ENCODE data around the gene MAPK10.

The MAPK10 gene

DNA sequence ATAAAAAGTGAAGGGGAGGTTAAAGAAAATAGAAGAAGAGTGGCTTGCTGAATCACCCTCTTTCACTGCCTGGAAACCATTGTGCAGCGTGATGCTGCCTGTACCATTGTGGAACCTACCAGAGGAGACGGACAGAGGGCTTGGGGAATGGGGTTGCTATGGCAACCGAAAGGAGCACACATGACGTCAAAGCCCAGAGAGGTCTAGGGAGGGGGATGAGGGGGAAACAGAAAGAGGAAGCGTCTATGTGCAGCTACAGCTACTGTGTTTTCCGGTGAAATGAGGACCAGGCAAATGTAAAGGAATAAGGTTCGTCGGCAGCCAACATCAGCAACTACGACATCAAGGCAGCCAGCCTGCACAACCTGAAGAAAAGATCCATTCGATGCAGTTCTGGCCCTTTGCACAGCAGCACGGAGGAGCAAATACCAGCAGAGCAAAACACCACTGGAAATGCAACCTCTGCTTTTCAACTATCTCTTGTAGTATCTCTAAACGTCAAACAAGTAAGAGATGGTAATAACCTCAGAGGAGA, at the start of gene MAPK10:
Gene MAPK10, minus strand, starts transcription at position 110 of the 535 bp plus-strand sequence.
- peak; percentile 42 for DNase-seq (ENCODE audit: low spot score)

GRCh38 chr4:86403575-86403974, 43.7 kb upstream of the MAPK10 start:
- DNase-seq (ENCODE audit: low spot score) = no peak

GRCh38 chr4:86401826-86402225, 42.0 kb upstream of the MAPK10 start:
- no peak for DNase-seq (ENCODE audit: low spot score)

- DNase-seq (ENCODE audit: low spot score) = no peak
These were observed 40.4 kb upstream of the MAPK10 start for GRCh38 chr4:86400216-86400615.

DNA sequence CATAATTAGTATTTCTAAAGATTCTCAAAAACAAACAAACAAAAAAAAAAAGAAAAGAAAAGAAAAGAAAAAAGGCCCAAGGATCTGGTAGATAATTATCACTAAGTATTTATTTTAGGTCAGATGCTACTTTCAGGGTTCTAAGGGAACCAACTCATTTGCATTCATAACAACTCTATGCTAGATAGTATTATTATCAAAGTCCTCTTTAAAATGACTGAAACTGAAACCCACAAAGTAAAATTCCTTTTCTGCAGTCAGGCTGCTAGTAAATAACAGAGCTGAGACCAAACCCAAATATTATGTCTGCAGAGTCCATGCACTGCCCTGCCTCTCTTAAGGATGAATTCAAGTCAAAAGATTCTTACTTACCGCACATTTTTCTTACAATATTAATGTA, 38.3 kb upstream of the MAPK10 start:
- no peak for DNase-seq (ENCODE audit: low spot score)

DNA sequence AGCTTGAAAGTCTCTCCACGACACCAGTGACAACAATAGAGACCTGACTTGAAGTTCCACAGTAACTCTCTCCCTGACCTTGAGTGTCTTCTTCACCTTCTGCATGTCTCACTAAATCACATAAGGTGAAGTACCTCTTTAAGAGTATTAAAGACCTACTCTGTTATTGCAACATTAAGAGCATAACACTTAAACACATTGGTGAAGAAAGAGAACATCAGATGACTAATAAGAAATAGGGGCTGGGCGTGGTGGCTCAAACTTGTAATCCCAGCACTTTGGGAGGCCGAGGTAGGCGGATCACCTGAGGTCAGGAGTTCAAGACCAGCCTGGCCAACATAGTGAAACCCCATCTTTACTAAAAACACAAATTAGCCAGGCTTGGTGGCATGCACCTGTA, 33.9 kb upstream of the MAPK10 start:
- DNase-seq (ENCODE audit: low spot score) = no peak

DNA sequence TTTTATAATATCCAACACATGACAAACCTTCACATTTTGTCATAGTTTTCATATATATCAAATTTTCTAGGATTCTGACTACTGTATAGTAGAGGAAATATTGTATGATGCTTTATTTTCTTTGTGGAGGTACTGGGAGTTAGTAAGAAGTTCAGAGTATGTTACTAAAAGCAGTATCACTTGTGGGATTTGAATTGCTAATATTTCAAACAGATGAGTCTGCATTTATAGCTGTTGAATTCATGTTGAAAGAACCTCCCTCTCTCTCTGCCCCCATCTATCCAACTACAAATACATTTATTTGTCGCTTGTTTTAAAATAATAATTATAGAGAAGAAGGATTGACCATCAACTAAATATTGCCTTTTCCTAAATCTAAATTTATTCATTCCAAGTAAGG, 29.8 kb upstream of the MAPK10 start:
- DNase-seq (ENCODE audit: low spot score) = no peak

- no peak for DNase-seq (ENCODE audit: low spot score)
These were observed 28.4 kb upstream of the MAPK10 start for GRCh38 chr4:86388252-86388651.

GRCh38 chr4:86386817-86387415, 27.1 kb upstream of the MAPK10 start:
- no peak for DNase-seq (ENCODE audit: low spot score)

GRCh38 chr4:86386201-86386600, 26.3 kb upstream of the MAPK10 start:
- DNase-seq (ENCODE audit: low spot score) = no peak

DNA sequence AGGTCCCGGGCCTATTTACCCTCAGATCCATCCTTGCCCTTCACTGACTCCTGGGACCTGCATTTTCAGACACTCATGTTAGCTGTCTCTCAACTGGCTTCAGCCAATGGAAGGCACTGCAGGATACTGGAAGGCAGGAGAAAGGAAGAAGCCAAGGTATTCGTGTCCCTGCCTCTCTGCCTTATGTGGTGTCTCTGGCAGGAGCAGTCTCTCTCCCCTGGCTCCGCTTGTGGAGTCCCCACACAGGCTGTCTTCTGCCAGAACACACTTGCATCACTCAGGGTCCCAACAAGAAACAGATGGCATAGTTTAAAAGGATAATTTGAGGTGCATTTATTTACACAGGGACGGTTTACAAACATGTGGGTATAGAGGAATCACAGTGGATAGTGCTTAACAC, 21.6 kb upstream of the MAPK10 start:
- DNase-seq (ENCODE audit: low spot score) = no peak

GRCh38 chr4:86380181-86380724, 20.4 kb upstream of the MAPK10 start:
- no peak for DNase-seq (ENCODE audit: low spot score)

DNA sequence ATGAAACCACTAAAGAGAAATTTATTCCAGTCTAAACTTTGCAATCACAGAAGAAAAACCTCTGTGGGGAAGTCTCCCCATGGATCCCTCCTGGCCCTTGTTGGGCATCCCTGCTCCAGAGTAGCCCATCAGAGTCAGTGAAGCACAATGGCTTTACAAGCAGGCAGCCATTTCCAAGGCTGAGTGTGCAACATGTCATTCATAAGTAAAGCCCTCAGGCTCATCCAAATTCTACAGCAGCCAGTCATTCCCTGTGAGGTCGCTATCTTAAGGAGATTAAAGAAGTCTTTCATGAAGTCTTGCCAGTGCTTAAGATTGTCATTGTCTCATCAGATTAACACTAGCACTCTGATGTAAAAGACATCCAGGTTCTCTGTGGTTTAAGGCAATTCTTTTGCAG, 17.0 kb upstream of the MAPK10 start:
- no peak for DNase-seq (ENCODE audit: low spot score)

DNA sequence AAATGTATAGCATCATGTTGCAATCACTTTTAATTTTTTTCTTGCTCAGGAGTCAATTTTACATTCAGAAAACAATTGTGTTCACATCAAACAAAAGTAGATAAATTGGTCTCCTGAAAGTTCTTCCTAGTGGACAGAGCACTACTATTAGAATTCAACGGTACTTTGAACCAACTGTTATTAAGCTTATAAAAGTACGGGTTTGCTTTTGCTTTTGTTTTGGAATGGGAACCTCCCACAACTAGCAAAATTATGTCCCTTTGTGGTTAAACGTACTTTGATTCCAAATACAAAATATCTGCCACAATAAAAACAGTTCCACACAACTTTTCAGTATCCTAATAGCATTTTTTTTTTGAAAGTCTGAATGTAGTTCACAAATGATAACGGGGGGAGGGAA, 8.6 kb upstream of the MAPK10 start:
- DNase-seq (ENCODE audit: low spot score) = no peak

GRCh38 chr4:86367577-86367976, 7.7 kb upstream of the MAPK10 start:
- peak; percentile 19 for DNase-seq (ENCODE audit: low spot score)

DNA sequence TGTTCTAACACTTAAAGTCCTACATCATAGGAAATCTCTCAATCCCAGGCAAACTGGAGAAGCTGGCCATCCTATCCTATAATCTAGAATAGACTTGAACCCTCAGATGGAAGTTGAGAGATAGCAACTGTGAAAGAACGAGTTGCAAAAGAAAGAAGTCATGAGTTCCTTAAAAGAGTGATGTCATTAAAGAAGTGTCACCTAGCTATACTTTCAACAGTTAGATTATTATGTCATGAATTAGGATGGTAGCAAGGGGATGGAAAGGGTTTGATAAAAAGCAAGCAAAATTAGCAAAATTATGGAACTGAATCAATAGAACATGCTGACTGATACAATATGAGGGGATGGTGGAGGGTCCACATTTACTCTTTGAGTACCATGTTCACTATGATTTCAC, 7.1 kb upstream of the MAPK10 start:
- no peak for DNase-seq (ENCODE audit: low spot score)

DNA sequence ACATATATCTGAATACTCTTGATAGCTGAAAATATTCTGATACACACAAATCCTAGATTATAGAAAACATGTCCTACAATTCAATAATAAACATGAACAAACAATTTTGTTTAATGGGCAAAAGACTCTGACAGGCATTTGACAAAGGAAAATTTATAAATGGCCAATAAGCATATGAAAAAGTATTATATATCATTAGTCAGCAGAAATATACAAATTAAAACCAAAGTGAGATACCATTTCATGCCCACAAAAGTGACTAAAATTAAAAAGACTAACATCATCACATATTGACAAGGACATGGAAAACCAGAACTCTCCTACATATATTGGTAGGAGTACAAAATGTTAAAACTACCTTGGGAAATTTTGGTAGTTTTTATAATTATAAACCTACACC, 2.7 kb upstream of the MAPK10 start:
- no peak for DNase-seq (ENCODE audit: low spot score)

GRCh38 chr4:86358257-86358656, 1.6 kb downstream of the MAPK10 start:
- DNase-seq (ENCODE audit: low spot score) = no peak

GRCh38 chr4:86357608-86358007, 2.2 kb downstream of the MAPK10 start:
- DNase-seq (ENCODE audit: low spot score) = no peak

GRCh38 chr4:86356425-86357210, 3.2 kb downstream of the MAPK10 start:
- DNase-seq (ENCODE audit: low spot score) = no peak

DNA sequence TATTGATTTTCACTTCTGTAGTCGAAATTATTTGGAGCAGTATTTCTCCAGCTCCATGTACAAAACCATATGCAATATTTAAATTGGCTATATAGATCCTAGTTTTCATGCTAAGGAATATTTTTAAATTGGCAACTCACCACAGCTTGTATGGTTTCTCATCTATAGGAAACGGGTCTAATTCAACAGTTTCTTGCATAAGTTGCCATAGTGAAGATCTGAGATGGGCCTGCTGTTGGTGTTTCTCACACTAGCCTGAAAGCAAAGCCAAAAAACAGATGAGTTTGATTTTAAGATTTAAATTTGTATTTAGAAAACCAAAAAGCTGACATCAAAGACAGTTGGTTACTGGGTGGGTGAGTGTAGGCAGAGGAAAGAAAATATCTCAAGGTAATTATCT, 5.5 kb downstream of the MAPK10 start:
- DNase-seq (ENCODE audit: low spot score) = no peak

DNA sequence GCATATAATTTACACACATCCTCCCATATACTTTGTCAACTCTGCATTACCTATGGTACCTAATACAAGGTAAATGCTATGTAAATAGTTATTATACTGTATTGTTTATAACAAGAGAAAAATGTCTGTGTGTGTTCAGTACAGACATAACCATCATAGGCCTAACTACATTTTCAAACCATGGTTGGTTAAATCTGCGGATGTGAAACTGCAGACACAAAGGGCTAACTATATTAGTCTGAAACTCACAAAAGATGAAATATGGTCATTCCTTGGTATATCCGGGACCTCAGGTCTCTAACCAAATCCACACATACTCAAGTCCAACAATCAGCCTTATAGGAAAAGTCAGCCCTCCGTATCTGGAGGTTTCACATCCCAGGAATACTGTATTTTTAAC, 13.5 kb downstream of the MAPK10 start:
- no peak for DNase-seq (ENCODE audit: low spot score)

- no peak for DNase-seq (ENCODE audit: low spot score)
These were observed 15.7 kb downstream of the MAPK10 start for GRCh38 chr4:86344127-86344526.
